Stomach (tissue), 4 donors: Measurements from ENCODE around the gene SPDEF.

Experiments
- CTCF ChIP-seq, 7 experiments: fragments of 450-650 bp in 4 of 7; fragments of 200-600 bp in 3 of 7; sonication (generic) in 3 of 7; IDR thresholded peaks; one replicate each; pipeline ENCODE4 v1.5.1; 2016 to 2019; ENCODE audit warnings: antibody characterized with exemption in 7 of 7, control low read depth in 2 of 7, mild to moderate bottlenecking in 1 of 7
- EP300 ChIP-seq: sonication (generic); formaldehyde crosslinking; IDR thresholded peaks from one replicate; pipeline ENCODE4 v1.6.1; 2017; ENCODE audit warnings: antibody characterized with exemption

- TF ChIP-seq CTCF (IDR thresholded peaks at IDR 0.05) = peak in 1 of 7 experiments; percentile 18
- TF ChIP-seq EP300 = no peak
Observed at GRCh38 chr6:34546551-34547321, 9.4 kb downstream of the SPDEF start.
